Progenitor cell of endocrine pancreas (in vitro differentiated cells): Measurements from ENCODE around the gene RAB33A. TPM values are rescaled to one million over a fixed set of nuclear protein-coding genes. Genes with fewer than 3 reads are reported as not detected.
A peak's percentile ranks its signal among the peaks of the same experiment; 100 is the strongest.

Experiments used
- DNase-seq: peaks from one replicate; pipeline ENCODE4 v3.0.0; 2021; ENCODE audit warnings: low spot score; ENCODE audit not compliant: unreplicated experiment
- H3K27ac Mint-ChIP-seq: 2 replicates; pipeline ENCODE4 v1.8.0; 2021; ENCODE audit warnings: mild to moderate bottlenecking, moderate library complexity, mixed read lengths
- H3K27me3 Mint-ChIP-seq: 2 replicates; pipeline ENCODE4 v1.8.0; 2021; ENCODE audit warnings: mixed read lengths
- H3K36me3 Mint-ChIP-seq: 2 replicates; pipeline ENCODE4 v1.8.0; 2022; ENCODE audit warnings: mixed read lengths; ENCODE audit not compliant: insufficient read depth
- H3K4me1 Mint-ChIP-seq: 2 replicates; pipeline ENCODE4 v1.8.0; 2021; ENCODE audit warnings: low read depth, mixed read lengths
- H3K4me3 Mint-ChIP-seq: 2 replicates; pipeline ENCODE4 v1.8.0; 2021; ENCODE audit warnings: low read depth, mild to moderate bottlenecking, moderate library complexity, mixed read lengths
- H3K9me3 Mint-ChIP-seq: 2 replicates; pipeline ENCODE4 v1.8.0; 2021; ENCODE audit warnings: low read depth, mixed read lengths
- CTCF ChIP-seq: fragments of 200-600 bp; sonication (generic); IDR thresholded peaks from one replicate; pipeline ENCODE4 v1.5.0; 2021; ENCODE audit warnings: antibody characterized with exemption, mild to moderate bottlenecking; ENCODE audit not compliant: unreplicated experiment
- total RNA-seq: library from RNA; stranded (reverse); gene quantifications from 2 replicates; pipeline ENCODE4 v1.2.1, GENCODE V29; 2021

Gene RAB33A
- total RNA-seq, 1 donor from 2014 or later = 0.60 TPM

DNA sequence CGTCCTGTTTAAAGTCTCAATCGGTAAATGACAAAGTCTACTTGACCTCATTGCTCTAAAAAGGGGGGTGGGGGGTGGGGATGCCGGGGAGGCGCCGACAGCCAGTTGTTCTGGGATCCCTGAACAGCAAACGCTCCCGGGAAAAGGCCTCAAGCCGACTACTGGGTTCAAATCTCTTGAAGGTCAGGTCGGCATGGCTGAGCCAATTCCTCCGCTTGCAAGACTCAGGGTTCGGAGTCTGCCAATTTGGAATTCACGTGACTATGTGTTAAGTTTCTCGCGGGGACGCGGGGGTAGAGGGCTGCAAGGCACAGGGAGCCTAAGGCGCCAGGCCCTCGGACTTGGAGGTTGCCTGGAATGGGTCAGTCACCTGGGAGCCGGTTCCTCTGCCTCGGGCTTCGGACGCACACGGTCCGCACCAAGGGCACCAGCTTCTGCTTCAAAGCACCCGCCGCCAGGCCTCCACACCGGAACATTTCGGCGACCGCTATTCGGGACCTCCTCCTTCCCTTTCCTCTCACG, 6.5 kb upstream of the RAB33A start:
- H3K27me3 Mint-ChIP-seq = no peaks in the 10 kb centered on the region
- peak overlapping the region; percentile 97 for H3K27ac Mint-ChIP-seq
- H3K4me3 Mint-ChIP-seq = peak overlapping the region; percentile 82
- peaks cover 9% of the 10 kb centered on the region for H3K4me1 Mint-ChIP-seq
- no peak for DNase-seq
- peaks cover 3% of the 10 kb centered on the region for H3K36me3 Mint-ChIP-seq
- peaks cover 2% of the 10 kb centered on the region for H3K9me3 Mint-ChIP-seq
- TF ChIP-seq CTCF = no peak

DNA sequence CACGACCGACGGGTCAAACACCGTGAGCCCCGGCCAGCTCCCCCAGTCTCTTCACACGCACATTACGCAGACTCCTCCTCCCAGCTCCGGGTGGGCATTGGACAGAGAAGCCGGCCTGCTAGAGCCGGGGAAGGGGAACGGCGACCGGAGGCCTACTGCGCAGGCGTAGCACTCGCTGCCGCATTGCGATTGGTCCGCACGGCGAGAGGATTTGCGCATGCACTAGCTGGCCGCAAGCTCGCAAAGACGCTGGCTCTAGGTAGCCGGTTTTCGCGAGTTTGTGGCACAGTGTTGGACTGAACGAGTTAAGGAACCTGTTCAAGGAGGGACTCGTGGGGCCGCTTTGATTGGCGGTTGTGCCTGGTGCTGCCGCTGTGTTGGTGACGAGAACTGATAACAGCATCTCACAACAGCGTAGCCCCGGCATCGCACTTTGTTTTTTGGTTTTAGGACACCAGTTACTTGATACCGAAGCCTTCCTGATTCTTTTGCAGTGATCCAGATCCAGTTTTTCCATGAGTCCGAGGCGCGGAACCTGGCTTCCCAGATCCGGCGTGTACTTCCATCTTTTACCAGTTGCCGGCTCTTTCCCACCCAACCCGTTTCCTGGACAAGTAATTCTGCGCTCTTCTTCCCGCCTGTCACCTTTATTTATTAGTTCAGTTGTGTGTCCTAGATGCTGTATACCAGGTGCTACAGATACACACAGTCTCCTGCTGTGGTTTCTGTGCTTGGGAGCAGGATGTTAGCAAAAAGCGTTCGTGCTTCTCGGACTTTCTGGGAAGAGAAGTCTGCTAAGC, 5.9 kb upstream of the RAB33A start, which contains the start of gene AIFM1:
Gene AIFM1 (minus strand): TSS at position 139 of the 800 bp plus-strand sequence. CDS start 185 bp downstream, outside the sequence.
- TF ChIP-seq CTCF = no peak
- H3K27me3 Mint-ChIP-seq = no peaks in the 10 kb centered on the region
- peak within 1 kb of the TSS; percentile 97 for H3K27ac Mint-ChIP-seq
- H3K36me3 Mint-ChIP-seq = peaks cover 3% of the 10 kb centered on the region
- peaks cover 4% of the 10 kb centered on the region for H3K9me3 Mint-ChIP-seq
- peak; percentile 82 for DNase-seq
- peak within 1 kb of the TSS; percentile 82 for H3K4me3 Mint-ChIP-seq
- H3K4me1 Mint-ChIP-seq = peaks cover 8% of the 10 kb centered on the region

DNA sequence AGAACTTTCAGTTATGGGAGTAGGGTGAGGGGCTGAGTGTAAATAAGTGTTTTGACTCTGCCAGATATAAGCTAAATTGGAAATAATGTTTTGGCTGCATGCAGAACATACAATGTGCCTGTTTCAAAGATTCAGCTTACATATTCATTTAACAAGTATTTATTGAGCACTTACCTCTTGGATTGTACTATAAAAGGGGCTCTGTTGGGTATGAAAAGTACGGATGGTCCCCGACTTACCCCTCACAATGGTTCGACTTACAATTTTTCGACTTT, 5.3 kb upstream of the RAB33A start:
- peak overlapping the region; percentile 97 for H3K27ac Mint-ChIP-seq
- H3K36me3 Mint-ChIP-seq = peaks cover 3% of the 10 kb centered on the region
- peaks cover 4% of the 10 kb centered on the region for H3K9me3 Mint-ChIP-seq
- H3K4me3 Mint-ChIP-seq = peak overlapping the region; percentile 82
- peaks cover 8% of the 10 kb centered on the region for H3K4me1 Mint-ChIP-seq
- no peaks in the 10 kb centered on the region for H3K27me3 Mint-ChIP-seq
- no peak for DNase-seq
- TF ChIP-seq CTCF = no peak

DNA sequence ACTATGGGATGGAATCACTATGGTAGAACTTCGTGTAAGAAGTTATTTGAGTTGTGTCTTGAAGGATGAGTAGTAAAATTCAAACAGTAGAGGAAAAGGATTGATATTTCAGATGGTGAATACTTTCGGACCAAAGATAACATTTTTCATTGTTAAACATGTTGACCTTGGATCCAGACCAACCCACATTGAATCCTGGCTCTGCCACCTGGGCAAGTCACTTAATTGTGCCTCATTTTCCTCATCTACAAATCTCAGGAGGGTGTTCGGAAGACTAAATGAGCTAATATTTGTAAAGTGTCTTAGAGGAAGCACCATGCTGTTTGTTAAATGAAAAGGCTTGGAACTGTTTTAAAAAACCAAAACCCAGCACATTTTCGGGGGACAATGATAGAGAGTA, 4.7 kb upstream of the RAB33A start:
- Mint-ChIP-seq H3K9me3 (peaks cover 4% of the 10 kb centered on the region), H3K36me3 (peaks cover 2% of the 10 kb centered on the region), H3K4me3 (peak overlapping the region; percentile 82), H3K27ac (no peak overlapping the region), H3K27me3 (peaks cover 2% of the 10 kb centered on the region), H3K4me1 (peaks cover 8% of the 10 kb centered on the region)
- no peak for TF ChIP-seq CTCF
- no peak for DNase-seq

GRCh38 chrX:130170752-130171445, 863 bp upstream of the RAB33A start:
- H3K36me3 Mint-ChIP-seq = peaks cover 1% of the 10 kb centered on the region
- TF ChIP-seq CTCF = no peak
- H3K9me3 Mint-ChIP-seq = peaks cover 7% of the 10 kb centered on the region
- H3K4me3 Mint-ChIP-seq = peak overlapping the region; percentile 73
- peaks cover 23% of the 10 kb centered on the region for H3K27me3 Mint-ChIP-seq
- DNase-seq = no peak
- peak overlapping the region; percentile 41 for H3K27ac Mint-ChIP-seq
- peaks cover 2% of the 10 kb centered on the region for H3K4me1 Mint-ChIP-seq
